ENCODE measurements around the gene AVPR2.

Gene AVPR2

DNA sequence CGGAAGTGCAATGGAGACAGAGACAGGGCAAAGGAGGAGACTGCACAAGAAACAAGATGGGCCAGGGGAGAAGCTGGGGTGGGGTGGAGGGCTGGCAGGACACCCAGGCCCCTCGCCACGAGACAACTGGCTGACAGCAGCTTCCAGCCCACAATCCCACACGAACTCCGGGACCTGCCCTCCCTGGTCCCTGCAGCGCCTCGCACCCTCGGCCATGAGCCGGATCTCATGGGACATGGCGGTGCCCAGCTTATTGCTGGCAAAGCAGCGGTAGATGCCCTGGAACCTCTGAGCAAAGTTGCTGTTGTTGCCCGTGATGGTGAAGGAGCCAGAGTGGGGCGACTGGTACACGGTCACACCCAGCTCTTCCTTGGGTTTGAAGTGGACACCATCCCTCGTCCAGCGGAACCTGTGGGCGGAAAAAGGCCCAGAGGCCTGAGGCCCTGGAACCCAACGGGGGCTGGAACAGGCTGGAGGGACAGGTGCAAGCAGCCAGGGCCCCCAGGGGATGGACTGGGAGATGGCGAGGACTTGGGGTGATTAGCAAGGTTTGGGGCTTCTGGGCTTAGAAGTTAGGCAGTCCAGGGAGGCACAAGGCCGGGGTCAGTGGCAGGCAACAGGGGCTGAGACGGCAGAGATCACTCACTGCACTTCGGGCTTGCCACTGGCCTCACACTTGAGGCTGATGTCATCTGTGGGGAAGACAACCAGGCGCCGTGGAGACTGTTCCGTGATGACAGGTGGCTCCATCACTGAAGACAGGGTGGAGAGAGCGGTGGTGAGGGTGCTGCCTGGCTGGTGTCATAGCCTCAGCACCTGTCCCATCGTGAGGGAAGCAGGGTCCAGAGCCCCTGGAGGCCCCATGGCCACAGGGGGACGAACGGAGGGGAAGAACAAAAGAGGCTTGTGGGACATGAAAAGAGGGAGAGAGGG is 32.3 kb upstream of the AVPR2 start:
- no peak for DNase-seq

DNA sequence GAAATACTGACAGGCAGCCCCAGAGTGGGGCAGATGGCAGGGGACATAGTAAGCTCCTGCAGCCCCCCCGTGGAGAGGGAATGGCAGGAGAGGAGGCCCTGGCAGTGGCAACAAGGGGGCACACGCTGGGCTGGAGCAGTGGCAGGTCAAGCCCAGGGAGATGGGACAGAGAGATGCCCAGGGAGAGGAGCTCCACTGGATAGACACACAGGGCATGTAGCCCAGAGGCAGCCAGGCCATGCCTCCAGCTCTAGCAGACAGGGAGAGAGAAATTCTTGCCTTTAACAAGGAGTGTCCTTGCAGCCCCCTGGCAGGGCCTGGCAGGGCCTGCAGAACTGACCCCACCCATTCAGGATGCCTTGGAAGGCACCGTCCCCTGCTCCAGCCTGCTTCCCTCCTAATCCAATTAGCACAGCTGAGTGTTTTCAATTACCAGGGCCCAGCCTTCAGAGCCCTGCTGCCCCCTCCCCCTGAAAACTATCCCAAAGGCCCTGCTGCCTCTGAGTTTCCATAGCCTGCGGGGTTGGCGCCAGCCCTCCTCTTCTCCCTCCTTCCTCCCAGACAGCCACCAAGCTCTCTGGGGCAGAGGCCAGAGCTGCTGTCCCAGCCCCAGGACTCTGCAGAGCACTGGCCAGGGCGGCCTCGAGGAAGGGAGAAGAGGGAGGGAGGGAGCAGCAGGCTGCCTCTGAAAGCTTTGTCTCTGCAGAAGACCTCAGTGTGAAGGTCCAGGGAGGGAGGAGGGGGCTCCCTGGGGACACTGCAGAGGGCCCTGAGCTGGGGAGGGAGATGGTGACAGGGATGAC is 31.0 kb upstream of the AVPR2 start:
- no peak for DNase-seq

DNA sequence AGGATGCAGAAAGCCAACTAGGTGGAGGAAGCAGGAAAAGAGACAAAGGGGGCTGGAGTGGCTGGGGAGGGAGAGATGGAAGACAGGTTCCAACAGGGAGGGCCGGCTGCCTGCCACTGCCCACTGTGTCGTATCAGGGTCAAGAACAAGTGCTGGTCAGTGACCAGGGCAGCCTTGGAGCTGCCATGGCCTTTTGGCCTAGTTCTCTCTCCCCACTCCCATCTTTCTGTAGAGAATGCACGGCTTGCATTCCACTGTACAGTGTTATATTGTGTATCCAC is 30.4 kb upstream of the AVPR2 start:
- DNase-seq = no peak

DNA sequence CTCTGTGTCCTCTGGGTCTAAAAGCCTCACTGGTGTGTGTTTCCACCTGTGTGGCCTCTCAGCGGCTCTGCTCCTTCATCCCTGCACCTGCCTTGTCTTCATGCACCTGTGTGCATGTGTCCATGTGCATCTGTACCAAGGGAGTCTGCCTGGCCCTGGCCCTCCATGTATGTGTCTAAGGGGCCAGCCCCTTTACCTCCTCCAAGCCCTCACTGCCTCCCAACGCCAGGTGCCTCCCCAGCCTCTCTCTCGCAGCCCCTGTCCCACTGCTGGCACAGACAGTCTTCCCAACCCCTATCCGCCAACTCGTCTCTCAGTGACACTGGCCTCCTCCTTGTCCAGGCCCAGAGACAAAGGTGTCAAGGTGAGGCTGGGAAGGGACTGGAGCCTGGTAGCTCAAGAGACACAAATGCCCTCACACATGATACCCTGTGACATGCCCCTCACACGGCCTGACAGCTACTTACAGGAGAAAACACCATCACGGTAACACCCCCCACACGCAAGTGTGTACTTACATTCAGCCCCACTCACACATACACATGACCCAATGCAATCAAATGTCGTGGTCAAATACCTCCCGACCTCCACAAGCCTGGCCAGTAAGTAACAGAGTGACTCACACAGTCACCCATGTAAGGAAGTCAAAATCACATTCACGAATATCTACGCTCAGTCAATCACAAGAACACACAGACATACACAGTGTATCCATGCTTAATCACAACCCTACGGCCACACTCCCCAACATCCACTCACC is 29.9 kb upstream of the AVPR2 start:
- DNase-seq = no peak

DNA sequence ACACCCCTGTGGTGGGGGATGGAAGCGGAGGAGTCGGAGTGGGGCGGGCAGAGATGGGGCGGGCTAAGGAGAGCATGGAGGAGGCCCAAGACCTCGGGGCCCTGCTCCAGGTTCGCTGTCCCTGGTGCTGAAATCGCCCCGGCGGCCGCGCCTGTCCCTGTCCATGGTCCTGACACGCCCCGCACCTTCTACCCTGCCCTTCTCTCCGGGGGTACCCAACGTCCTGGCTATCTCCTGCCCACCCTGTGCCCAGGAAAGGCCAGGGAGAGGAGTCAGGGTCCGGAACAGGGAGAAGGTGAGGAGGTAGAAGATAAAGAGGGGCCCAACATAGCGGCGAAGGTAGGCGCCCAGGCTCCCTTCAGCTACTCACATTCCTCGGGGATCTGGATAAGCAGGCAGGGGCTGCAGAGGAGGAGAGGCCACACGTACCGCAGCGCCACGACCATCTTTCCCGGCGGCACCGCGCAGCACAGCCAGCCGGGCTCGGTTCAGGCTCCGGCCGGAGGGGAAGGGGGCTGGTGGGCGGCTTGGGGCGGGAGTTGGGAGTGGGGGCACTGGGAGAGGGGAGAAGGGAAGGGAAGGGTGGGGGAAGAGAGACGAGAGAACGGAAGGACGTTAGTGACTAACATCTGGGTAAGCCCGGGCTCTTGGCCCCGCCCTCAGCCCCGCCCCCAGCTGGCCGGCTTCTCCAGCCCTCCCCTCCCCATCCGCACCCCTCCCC is 28.9 kb upstream of the AVPR2 start:
- peak; percentile 27 for DNase-seq

DNA sequence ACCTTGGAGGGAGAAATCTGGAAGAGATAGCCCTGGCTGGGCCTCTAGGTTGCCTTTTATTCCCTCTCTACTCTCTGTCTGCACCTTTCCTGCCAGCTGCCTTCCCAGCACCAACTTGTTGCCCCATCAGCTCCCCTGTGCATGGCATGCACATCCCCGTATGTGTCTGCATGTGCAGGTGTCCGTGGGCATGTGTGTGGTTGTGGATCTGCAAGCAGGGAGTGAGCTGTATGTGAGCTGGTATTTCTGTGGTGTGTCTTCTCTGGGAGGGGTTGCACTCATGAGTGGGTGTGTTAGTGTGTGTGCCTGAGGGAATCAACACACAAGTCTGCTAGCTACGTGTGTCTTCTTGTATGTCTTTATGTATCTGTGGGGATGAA is 28.4 kb upstream of the AVPR2 start:
- no peak for DNase-seq

DNA sequence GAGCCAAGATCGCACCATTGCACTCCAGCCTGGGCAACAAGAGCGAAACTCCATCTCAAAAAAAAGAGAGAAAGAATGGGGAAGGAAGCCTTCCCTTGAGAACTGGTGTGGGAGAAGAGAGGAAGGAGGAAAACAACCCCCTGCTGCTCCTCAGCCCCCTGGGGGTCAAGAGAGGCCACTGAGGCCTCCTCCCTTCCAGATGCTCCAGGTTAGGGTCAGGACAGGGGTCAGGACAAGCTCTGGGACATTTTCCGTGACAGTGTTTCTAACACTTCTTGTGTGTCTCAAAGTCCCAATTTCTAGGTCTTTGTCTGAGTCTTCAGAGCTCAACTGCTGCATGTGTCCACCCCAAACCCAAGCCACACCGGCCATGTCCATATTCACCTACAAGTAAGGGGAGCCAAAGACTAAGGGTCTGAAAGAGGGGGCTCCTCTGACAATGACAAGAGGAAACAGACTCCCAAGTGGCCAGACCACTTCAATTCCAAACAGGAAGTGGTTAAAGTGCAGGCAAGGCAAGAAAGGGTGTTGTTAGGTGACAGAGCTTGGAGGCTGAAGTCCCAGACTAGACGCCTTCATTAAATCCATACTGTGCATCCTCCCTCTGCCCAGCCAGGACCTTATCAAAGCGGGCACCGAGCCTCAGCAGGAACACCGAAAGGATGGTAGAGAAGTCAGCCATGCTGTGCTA is 26.8 kb upstream of the AVPR2 start:
- DNase-seq = no peak

DNA sequence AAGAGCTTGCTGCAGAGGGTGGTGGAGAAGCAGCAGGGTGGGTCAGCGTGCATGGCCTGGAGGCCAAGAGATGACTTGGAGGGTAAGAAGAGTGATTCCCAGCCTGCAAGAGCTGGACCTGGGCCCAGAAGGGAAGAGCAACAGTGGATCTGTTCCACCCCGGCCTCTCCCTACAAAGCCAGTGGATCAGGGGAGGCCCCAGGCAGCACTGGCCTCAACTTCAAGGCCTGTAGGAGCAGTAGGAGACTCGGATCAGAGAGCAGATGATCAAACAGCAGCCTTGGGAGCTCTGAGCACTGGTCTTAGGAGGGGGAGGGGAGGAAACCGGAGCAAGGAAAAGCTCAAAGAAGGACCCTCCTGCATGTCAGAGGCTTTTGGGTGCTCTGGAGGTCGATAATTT is 26.1 kb upstream of the AVPR2 start:
- no peak for DNase-seq

DNA sequence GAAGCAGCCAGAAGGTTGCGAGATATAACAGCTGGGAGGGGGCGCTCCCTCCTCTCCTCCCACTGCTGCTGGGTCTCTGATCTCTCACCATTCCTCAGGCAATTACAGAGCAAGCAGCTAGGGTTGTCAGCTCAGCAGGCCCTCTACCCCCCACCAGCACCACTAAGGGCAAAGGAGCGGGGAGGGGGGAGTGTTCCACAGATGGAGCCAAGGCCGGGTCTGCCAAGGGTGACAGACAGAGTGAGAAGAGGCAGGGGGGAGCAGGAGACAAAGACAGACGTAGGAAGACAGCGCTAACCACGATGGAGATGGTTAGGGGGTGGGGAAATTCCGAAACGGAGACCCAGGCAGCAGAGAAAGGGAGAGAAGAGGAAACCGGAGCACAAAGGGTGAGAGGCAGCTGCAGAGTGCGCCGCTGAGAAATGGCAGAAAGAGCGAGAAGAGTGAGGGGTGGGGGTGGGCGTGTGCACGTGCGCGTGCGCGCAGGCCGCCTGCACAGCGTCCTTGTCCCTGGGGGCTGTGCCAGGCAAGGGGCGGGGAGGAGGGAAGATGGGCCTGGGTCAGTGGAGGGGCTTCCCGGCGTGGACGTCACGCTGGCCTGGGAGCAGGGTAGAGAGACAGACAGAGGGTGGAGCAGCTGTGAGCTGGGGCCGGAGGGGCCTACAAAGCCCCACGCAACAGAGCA is 25.4 kb upstream of the AVPR2 start:
- no peak for DNase-seq

DNA sequence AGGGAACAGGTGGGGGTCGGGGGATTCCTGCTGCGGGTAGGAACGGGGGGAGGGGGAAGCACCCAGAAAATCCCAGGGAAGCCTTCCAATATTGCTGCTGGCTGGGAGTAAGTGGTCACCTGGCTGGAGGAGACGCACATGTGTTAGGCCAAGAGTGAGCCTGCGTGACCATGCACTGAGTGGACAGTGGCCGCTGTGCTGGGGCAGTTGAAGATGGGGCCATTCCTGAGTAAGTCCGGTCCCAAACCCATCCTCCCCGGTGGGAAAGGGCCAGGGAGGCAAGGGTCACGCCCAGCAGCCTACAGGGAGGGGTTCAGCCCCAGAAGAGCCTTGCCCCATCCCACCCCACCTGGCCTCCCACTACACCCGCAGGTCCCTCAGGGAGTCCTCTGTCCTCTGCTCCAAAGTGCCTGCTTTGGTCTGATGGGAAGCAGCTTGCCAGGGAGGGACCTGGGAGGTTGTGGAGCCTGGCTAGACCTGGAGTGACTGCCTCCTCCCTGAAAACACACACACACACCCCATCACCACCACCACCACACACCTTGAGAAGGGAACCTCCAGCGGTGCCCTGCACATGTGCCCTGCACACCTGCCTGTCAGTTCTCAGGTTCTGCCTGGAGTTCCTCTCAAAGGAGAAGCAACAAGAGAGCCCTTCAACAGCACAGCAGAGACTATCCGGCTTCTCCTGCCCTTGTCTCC is 24.6 kb upstream of the AVPR2 start:
- DNase-seq = no peak

DNA sequence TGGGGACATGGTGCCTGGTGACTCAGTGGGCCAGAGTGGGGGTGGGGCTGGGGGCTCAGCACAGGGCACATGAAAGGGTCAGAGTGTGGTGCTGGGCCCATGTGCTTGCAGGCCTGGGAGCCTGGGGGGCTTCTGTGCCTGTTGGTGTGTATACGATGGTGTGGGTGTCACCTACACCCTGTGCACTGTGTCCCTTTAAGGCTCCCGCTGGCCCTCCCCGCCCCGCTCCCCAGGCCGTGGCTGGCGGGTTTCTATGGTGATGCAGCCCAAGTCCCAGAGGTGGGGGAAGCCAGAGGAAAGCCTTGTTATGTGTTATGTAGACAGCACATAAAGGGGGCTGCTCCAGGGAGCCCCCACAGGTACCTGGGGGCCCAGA is 24.0 kb upstream of the AVPR2 start:
- no peak for DNase-seq

DNA sequence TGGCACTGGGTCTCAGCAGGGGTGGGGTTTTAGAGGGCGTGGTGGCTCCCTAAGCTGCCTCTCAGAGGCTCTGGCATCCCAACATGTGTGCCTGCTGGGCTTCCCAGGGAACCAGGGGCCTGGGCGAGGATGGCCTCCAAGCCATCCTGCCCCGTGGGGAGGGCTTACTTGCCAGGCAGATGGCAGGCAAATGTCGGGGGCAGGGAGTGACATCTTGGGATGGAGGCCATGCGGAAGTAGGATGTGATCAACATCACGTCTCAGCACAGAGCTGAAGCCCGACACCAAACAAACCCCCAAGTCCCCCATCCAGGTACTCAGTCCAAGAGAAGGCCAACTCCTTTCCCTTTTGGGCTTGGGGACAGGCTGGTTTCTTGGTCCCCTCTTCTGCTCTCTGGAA is 23.2 kb upstream of the AVPR2 start:
- DNase-seq = no peak

DNA sequence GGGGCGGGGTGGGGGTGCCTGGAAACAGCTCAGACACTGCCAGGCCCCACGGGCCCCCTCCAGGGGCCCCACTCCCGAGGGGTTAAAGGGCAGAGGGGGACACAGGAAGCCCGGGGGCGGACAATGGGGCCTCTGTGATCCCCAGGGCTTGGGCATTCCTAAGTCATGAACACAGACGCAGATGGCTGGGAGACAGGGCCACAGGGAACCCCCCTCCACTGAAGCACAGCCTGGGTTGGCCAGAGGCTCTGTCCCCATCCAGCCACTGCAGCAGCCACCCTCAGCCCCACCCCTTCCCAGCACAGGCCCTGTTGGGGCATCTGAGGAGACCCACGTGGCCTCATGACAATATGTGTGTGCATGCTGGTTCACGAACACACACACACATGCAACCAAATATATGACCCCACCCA is 22.4 kb upstream of the AVPR2 start:
- DNase-seq = peak; percentile 75

DNA sequence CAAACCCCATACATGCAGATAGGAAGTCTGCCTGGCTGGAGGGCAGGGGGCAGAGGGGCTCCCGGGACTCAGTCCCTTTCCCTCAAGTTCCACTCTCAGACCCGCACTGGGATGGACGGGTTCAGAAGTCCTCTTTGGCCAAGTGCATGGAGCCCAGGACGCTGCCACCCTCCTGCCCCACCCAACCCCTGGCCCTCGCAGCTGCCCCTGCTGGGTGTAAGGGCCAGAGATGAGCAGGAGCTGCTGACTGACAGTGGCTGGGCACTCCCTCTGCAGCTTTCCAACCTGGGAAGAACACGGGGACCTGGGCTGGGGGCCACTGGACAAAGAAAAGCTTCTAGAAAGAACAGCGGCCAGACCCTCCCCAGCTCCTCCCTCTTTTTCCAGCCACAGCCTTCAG is 21.9 kb upstream of the AVPR2 start:
- DNase-seq = no peak

DNA sequence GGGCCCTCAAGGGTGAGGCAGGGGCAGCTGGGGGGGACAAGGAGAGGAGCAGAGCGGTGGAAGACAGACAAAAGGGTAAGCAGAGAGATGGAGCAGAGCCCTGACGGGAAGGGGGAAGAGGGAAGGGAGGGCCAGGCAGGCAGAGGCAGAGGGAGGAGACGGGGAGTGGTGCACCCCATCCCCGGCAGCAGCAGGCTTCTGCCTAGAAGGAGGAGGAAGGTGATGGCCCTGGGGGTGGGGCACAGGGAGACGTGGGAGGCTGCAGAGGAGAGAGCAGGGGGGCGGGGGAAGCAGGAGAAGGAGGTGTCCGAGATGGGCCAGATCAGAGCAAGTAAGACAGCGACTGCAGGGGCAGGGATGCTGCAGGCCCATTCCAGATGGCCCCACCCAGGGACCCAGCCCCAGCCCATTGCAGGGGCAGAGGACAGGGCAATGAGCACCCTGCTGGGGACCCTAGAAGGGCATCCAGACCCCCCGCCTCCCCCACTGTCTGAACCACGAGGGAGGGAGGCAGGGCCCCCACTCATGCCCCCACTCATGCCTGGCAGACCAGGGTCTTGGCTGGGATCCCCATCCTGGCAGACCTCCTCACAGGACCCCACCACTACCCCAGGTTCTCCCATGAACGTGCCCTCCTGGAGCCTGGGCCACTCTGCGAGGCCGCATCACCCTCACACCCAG is 21.2 kb upstream of the AVPR2 start:
- DNase-seq = no peak

DNA sequence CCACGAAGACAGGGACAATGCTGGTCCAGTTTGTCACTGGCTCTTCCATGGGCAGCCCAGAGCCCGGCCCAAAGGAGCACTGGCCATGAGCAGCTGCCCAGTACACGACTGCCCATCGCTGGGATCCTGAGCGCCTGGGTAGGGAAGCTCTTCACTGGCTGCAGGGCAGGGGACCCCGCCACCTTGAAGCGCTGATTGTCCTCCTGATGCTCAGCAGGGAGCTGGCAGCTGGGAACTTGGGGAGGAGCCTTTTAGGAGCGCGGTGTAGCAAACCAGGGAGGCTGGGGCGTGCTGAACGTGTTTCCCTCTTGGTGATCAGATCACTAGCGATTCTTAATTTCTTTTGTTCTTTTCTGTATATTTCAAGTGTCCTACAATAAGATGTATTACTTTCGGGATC is 20.3 kb upstream of the AVPR2 start:
- no peak for DNase-seq

DNA sequence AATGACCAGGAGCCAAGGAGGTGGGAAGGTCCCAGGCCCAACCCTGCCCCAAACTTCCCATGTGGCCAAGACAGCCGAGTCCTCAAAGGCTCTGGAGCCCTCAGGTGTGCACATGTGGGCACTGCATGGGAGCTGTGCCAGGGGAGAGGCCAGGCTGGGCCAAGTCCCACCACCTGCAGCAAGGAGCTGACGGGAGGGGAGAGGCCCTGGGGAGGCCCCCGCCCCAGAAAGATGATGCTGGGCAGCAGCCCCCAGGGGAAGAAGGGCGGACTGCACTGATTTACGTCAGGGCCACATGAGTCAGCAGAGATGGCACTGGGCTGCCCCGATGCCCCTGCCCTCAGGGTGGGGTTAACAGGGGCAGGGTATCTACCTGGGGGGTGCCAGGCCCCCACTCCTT is 19.9 kb upstream of the AVPR2 start:
- no peak for DNase-seq

DNA sequence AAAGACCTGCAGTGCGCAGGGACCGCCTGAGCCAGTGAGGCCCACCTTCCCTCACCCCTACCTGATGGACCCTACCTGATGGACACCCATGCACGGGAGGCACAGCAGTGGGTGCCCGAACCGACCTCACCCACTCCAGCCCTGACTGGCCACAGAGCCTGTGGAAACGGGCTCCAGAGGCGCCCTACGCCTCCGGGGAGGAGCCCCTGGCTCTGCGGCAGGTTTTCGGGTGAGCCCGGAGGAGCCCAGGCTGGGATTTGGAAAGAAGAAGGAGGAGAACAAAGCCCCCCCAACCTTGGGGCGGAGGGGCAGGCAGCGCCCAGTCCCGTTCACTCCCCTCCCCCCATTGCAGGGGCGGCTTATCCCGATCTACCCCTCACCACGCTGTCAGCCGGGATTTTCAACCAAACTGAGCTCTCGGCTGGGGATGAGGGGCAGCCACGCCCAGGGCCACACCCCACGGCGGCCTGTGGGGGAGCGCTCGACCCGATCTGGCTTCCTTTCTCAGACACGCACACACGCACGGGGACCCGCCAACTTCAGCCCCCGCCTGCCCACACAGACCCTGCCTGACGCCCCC is 19.2 kb upstream of the AVPR2 start:
- DNase-seq = no peak

DNA sequence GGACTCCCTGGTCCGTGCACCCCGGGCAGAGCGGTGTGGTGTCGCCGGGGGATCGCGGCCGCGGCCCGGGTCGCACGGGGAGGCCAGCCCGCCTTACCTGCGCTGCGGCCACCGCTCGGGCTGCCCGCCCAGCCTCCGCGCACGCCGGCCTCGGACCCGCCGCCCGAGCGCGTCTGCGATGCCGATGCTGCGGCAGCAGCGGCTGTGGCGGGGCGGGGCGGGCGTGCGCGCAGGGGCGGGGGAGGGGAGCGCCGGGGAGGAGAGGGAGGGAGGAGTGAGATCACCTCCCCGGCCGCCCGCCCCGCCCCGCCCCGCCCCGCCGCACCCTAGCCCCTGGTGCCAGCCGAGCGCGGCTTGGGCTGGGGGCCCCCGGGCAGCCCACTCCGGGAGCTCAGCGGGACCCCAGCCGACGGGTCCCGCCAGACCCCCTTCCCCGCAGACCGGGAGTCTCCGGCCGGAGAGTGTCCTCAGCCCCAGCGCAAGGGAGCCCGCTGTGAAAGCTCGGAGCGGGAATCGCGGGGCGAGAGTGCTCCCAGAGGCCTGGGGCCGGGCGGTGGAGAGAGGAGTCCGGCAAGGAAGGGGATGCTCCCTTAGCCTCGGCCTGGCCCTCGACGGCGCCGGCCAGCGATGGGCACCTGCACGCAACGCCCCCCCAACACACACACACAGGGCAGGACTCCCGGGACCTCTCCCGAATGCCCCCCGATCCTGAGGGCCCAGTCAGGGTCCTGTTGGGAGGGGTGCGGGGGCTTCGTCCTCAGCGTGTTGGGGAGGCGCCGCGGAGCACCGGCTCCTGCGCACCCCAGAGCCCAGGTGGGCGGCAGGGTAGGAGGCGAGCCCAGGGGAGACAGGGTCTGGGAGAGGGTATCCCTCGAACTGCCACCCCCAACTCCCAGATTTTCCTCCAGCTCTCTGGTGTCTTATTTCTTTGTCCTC is 18.2 kb upstream of the AVPR2 start, which contains the start of gene L1CAM:
L1CAM (minus strand) TSS at position 206 of the 936 bp plus-strand sequence. CDS start 10,337 bp downstream, outside the sequence.
- DNase-seq = peak; percentile 37

Measured in EL (cell line).